ENCODE measurements around the gene CACNA1B.
"Not testable (repeated sequence)": the region's sequence is repeated elsewhere in the genome, so short reads cannot be mapped to it uniquely, and the experiment has no call there.

CACNA1B gene

GRCh38 chr9:138099803-138100598 lies 222.4 kb downstream of the CACNA1B start:
- no peak for DNase-seq (ENCODE audit: low read depth in 2 of 2)

DNA sequence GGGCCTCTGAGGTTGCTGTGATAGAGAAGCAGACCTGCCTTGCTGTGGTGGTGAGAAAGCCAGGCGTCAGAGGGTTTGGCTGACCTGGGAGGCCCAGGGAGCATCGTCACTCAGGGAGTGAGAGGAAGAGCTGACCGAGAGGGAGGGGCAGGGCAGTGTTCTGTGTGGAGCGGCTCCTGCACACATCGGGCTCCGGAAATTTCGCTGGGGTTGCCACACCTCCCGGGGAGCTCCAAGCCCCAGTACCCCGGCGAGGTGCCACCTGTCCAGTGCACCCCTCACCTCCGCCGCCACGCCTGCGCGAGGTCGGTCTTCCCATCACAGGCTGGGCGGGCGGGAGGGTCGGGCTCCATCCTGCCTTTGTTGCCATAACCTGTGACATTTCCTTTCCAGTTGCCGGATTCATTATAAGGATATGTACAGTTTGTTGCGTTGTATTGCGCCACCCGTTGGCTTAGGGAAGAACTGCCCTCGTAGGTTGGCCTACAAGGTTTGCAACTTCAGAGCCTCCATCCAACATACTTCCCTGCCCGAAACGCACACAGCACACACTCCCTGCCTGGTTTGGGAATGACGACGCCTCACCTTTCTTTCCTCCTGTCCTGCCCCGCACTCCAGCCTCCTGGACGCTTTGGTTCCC lies 223.2 kb downstream of the CACNA1B start:
- DNase-seq (ENCODE audit: low read depth in 2 of 2), result no peak

DNA sequence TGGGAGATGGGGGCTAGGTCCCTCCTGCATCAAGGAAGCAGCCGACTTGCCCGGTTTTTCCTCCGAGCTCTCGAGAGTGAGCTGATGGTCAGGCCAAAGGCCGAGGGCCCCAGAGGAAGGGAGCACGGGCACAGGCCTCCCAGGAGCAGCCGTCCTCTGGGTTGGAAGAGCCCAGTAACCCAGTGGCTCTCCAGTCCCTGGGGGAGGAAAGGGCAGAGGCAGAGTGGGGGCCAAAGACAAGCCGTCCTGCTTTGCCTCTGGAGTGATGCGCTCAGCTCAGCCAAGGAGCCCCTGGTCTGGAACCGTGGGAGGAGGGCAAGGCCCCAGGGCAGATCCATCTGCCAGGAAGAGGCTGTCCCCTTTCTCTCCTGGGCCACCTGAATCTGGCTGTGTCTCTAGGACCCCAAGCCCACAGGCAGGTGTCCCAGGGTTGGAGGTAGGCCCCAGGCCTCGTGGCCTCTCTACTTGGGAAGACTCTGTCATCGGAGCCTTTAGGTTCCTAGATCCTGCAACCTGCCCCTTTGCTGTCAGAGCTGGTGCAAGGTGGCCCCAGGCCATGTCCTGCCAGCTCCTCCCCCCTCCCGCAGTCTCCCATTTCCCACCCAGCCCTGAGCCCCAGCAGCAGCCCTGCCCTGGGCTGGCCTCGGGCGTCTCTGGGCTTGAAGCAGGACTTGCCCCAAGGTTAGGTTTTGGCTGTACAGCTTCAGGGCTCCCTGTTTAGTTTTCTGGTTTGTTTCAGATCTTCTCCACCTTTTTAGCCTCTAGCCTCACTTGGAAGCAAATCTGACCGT lies 224.1 kb downstream of the CACNA1B start:
- DNase-seq (ENCODE audit: low read depth in 2 of 2), result no peak

DNA sequence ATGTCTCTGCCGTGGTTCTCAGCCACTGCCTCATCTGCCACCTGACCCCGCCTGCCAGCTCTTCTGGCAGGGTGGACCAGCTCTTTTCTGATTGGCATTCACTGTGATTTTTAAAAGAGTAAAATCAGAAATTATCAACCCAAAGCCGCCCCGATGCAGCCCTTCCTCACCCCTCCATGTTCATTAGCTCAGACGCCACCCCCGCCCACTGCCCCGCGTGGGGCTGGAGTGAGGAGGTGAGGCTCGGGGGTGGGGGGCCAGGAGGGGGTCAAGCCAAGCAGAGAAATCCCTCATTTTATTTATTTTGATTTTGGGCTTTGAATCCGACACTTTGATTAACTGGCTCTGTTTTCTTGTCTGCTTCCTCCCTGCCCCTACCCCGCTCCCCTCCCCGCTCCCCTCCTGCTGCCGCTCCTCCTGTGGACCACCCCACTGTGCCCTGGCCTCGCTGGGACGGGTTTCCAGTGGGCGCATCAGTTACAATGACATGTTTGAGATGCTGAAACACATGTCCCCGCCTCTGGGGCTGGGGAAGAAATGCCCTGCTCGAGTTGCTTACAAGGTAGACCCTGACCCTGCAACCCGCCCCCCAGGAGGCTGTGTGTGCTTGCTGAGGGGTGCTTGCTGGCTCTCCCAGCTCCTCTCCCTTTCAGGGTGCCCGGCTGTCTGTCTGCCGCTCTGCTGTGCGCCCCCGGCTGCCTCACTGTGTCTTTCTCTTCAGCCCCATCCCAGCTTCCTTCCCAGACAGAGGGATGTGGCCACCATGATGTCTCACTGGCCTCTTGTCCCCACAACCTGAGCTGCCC lies 224.9 kb downstream of the CACNA1B start:
- no peak for DNase-seq (ENCODE audit: low read depth in 2 of 2)

GRCh38 chr9:138103111-138103848 lies 225.7 kb downstream of the CACNA1B start:
- DNase-seq (ENCODE audit: low read depth in 2 of 2), result no peak

- no peak for DNase-seq (ENCODE audit: low read depth in 2 of 2)
Measured at GRCh38 chr9:138103849-138104206, 226.2 kb downstream of the CACNA1B start.

DNA sequence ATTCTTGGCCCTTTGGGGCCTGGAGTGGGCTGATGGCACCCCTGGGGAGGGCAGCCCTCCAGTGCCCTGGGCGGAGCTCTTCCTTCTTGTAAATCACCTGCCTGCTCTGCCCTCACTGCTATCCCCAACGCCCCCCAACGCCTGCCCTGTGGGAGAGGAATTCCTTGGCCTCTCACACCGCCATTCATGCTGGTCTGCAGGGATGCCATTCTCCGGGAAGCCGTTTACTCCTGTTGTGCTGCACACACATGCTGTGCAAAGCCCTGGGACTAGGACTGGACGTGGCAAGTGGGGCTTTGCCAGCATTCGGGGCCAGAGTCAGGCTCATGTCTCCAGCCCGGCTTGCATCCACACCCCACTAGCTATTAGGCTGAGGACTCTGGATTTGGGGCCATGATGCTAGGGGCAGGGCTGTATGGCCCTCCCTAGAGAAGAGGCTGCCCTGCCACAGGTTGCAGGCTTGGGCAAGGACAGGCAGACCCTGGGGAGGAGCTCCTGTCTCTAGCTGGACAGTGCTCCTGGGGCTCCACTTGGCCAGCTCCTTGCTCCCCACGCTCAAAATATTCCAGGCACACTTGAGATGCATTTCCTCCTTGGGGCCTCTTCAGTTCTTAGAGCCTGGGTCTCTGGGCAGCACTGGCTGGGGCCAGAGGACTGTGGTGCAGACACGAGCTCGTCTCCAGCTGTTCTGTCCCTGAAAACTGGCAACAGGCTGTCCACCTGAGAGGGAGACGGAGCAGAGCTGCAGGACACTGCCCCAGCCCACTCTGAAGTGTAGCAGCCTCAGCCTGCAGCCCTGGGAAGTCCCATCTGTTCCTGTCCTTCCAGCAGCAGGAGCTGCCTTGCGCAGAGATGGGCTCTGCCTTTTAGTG lies 226.9 kb downstream of the CACNA1B start:
- DNase-seq (ENCODE audit: low read depth in 2 of 2), result no peak

DNA sequence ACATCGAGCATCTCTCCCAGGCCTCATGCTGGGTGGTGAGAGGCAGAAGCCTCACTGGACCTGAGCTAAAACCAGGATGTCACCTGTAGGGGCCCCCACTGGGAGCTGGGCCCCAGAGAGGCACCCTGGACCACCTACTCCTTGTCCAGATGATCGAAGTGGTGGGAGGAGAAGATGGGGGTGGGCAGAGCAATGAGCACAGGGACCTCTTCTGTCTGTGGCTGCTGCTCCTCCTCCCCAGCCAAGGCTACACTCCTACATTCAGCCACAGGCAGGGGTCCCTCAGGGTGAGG lies 227.5 kb downstream of the CACNA1B start:
- DNase-seq (ENCODE audit: low read depth in 2 of 2), result no peak

GRCh38 chr9:138105561-138106505 lies 228.3 kb downstream of the CACNA1B start:
- no peak for DNase-seq (ENCODE audit: low read depth in 2 of 2)

GRCh38 chr9:138107039-138107438 lies 229.5 kb downstream of the CACNA1B start:
- DNase-seq (ENCODE audit: low read depth in 2 of 2), result not testable (repeated sequence)

DNA sequence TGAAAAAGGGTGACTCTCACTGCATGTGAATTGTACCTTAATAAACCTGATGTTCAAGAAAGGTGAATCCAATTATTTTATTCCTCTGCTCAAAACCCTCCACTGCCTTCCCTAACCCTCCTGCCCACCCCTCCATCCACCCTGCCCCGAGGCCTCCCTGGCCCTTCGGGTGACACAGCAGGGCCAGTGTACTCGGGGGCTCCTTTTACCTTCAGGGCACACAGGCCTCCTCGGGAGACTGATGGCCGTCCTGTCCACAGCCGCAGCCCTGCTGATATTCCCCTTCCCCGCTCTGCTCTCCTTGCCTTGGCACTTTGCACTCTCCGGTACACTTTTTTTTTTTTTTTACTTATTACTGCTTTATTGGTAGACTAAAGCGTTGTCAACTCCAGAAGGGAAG lies 234.0 kb downstream of the CACNA1B start:
- DNase-seq (ENCODE audit: low read depth in 2 of 2), result no peak

DNA sequence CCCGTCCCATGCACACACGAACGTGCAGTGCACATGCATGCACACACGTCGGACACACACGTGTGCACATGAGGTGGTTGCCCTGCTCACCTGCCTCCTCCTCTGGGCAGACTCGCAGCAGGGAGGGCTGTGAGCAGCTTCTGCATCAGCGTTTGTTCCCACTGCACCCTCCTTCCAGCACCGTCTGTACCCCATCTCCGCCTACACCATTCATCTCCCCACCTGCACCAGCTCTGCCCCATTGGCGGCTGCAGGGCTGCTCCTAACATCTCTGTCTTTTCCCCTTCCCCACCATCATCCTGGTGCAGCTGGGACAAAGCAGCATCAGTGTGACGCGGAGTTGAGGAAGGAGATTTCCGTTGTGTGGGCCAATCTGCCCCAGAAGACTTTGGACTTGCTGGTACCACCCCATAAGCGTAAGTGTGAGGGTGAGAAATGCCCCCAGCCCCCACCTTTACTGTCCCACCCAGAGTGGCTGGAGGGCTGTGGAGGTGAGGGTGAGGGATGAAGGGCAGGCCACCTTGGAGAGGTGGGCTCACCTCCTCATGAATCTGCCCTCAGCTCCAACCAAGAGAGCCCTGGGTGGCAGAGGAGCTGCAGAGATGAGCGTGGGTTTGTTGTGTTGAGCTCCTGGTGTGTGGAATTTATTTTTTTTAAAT lies 234.6 kb downstream of the CACNA1B start:
- no peak for DNase-seq (ENCODE audit: low read depth in 2 of 2)

DNA sequence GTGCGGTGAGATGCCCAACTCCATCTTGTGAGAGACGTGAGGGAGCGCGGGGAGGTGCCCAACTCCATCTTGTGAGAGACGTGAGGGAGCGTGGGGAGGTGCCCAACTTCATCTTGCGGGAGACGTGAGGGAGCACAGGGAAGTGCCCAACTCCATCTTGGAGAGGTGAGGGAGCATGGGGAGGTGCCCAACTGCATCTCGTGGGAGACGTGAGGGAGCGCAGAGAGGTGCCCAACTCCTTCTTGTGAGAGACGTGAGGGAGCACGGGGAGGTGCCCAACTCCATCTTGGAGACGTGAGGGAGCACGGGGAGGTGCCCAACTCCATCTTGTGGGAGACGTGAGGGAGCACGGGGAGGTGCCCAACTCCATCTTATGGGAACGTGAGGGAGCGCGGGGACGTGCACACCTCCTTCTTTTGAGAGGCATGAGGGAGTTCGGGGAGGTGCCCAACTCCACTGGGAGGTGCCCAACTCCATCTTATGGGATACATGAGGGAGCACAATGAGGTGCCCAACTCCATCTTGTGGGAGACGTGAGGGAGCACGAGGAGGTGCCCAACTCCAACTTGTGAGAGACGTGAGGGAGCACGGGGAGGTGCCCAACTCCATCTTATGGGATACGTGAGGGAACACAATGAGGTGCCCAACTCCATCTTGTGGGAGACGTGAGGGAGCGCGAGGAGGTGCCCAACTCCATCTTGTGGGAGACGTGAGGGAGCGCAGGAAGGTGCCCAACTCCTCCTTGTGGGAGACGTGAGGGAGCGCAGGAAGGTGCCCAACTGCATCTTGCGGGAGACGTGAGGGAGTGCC lies 235.4 kb downstream of the CACNA1B start:
- DNase-seq (ENCODE audit: low read depth in 2 of 2), result no peak

- DNase-seq (ENCODE audit: low read depth in 2 of 2), result not testable (repeated sequence)
Measured at GRCh38 chr9:138113701-138114325, 236.2 kb downstream of the CACNA1B start.

DNA sequence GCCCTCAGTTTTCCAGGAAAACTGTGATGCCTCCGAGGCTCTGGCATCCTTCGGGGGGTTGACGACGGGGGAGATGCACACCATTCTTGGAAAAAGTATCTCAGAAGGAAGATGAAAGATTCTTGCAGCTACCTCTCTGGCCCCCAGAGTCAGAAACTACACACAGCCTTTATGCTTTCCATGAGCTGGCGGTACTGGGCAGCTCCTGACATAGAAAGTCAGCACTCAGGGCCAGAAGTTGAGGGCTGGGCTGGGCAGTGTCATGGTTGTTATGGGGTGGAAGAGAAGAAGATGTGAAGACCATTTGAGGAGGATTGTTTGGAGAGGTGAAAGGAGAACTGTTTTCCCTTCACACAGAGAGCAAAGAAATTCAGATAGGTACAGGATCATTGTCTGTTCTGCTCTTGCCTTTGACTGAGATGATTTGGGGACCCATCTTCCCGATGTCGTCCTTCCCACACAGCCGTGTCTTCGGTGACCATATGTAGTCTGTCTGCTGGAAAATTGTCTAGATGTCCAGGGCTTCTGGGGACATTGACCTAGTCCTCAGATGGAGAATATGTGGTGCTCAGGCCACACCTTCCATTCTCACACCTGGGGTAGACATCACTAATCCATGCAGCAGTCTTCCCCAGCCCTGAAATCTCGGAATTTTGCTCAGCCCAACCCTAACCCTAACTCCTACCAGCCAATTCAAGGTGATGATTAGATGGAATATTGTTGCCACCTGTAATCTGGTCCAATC lies 237.1 kb downstream of the CACNA1B start:
- no peak for DNase-seq (ENCODE audit: low read depth in 2 of 2)

GRCh38 chr9:138115506-138115905 lies 237.9 kb downstream of the CACNA1B start:
- DNase-seq (ENCODE audit: low read depth in 2 of 2), result no peak

DNA sequence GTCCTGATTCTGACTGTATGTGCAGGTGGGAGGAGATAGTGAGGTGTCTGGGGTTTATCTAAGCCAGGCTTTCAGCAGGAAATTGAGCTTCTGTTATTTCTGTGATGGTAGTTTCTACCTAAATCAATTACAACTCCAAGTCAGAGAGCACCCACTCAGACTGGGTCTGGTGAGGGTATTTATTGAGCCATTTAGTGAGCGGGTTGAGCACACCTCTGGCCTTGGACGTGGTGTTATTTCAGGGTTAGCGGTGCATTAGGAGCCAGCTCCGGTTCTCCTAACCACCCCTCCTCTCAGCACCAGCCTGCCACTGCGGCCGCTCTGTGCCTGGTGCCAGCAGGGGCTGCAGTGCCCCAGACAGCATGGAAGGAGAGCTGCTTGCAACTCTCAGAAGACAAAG lies 238.9 kb downstream of the CACNA1B start:
- no peak for DNase-seq (ENCODE audit: low read depth in 2 of 2)

Measured in stimulated activated CD4-positive, alpha-beta T cell treated with anti-CD3 and anti-CD28 coated beads, Interleukin-1b, Interleukin-23, amount 100 ng/mL, for 4 hours (primary cell).